ENCODE data around the gene TNFRSF19. TPM values are rescaled to one million over a fixed set of nuclear protein-coding genes. Genes with fewer than 3 reads are reported as not detected.

Gene TNFRSF19
- total and polyA plus RNA-seq, 12 donors, result 17.8 to 49.6 (median 30.6) TPM

DNA sequence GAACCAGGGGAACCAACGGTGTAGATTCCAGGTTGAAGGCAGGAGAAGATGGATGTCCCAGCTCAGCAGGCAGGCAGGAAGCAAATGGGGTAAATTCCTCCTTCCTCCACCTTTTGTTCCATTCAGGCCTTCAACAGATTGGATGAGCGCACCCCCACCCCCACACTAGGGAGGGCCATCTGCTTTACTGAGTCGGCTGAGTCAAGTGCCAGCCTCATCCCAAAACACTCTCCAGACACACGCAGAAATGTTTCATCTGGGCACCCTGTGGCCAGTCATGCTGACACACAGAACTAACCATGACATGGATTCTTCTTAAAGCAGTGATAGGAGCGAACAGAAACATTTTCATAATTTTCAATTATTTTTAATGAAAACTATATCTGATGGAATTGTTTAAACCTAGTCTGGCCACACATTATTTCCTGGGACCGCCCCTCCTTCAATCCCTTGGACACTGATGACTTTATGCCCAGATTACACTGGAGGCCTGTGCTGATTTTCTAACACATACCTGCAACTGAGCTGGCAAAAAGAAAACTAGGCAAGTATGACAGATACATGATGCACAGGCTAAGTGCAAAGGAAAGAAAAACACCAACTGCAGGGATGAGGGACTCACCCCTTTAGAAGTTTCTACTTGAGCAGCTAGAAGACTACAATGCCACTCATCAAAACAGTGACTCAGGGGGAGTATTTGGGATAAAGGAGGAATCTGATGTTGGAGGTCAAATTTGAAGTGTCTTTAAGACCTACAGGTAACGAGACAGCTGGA lies 154.2 kb downstream of the TNFRSF19 start:
- 88 to 92% methylated on average over 7 of the region's 7 CpGs for WGBS, 2 donors
- Histone ChIP-seq H3K9me3 (no peaks in the 10 kb centered on the region), H3K36me3 (peaks cover 0 to 17% (median 4%) of the 10 kb centered on the region in 9 donors), H3K27me3 (no peaks in the 10 kb centered on the region), H3K27ac (peak overlapping the region in 1 of 10 donors; percentile 61), H3K4me1 (peaks cover 0 to 7% (median 0%) of the 10 kb centered on the region in 9 donors), H3K4me3 (no peak overlapping the region)
- TF ChIP-seq, protein P1, sequence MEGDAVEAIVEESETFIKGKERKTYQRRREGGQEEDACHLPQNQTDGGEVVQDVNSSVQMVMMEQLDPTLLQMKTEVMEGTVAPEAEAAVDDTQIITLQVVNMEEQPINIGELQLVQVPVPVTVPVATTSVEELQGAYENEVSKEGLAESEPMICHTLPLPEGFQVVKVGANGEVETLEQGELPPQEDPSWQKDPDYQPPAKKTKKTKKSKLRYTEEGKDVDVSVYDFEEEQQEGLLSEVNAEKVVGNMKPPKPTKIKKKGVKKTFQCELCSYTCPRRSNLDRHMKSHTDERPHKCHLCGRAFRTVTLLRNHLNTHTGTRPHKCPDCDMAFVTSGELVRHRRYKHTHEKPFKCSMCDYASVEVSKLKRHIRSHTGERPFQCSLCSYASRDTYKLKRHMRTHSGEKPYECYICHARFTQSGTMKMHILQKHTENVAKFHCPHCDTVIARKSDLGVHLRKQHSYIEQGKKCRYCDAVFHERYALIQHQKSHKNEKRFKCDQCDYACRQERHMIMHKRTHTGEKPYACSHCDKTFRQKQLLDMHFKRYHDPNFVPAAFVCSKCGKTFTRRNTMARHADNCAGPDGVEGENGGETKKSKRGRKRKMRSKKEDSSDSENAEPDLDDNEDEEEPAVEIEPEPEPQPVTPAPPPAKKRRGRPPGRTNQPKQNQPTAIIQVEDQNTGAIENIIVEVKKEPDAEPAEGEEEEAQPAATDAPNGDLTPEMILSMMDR (IDR thresholded peaks at IDR 0.05), result no peak
- DNase-seq (no peak), ATAC-seq (no peak)
- intact Hi-C loops (cut with DNase I), result loop anchor here in 2 of 10 donors (10.0 kb wide), 1 partner anchor 140 kb away; no protein-coding TSS in a partner anchor

Other genes with a start within 250 kb of the TNFRSF19 start
- 10 to 100 TPM in 8 of 10 donors, 1 to 10 TPM in 2; 7.2 to 44.5 (median 22.6) TPM for gene SACS, start 136.7 kb upstream of the TNFRSF19 start, total RNA-seq
- gene SACS, start 136.7 kb upstream of the TNFRSF19 start, polyA plus RNA-seq, result 1 to 10 TPM; 4.7 to 5.8 TPM